Neutrophil (primary cell): ENCODE data around the gene PPP6R1.

Source experiments
- H3K27ac ChIP-seq: fragments of 200-600 bp; sonication (generic); 2 replicates; pipeline ENCODE4 v1.5.1; 2016; ENCODE audit warnings: mild to moderate bottlenecking, moderate library complexity
- H3K27me3 ChIP-seq: fragments of 200-600 bp; sonication (generic); 2 replicates; pipeline ENCODE4 v1.6.0; 2016; ENCODE audit warnings: mild to moderate bottlenecking
- H3K36me3 ChIP-seq: fragments of 200-600 bp; sonication (generic); 2 replicates; pipeline ENCODE4 v1.5.1; 2017
- H3K4me1 ChIP-seq, 2 experiments: fragments of 200-600 bp in 1 of 2; sonication (generic) in 1 of 2; 1 replicate in 1 of 2; 2 replicates in 1 of 2; pipeline versions ENCODE4 v1.5.1 to v1.6.1; 2013 to 2016; ENCODE audit warnings: low read depth in 1 of 2, low read length in 1 of 2, mild to moderate bottlenecking in 1 of 2, moderate library complexity in 1 of 2; ENCODE audit not compliant: control insufficient read depth in 1 of 2, insufficient read depth in 1 of 2
- H3K4me3 ChIP-seq, 2 experiments: fragments of 200-600 bp in 1 of 2; sonication (generic) in 1 of 2; 1 replicate in 1 of 2; 2 replicates in 1 of 2; pipeline ENCODE4 v1.5.1; 2013 to 2016; ENCODE audit warnings: low read depth in 1 of 2, low read length in 1 of 2, mild to moderate bottlenecking in 1 of 2, moderate library complexity in 1 of 2
- H3K9me3 ChIP-seq: fragments of 200-600 bp; sonication (generic); 2 replicates; pipeline ENCODE4 v1.5.1; 2016
- TF ChIP-seq, protein P1 (sequence below): fragments of 200-600 bp; sonication (generic); IDR thresholded peaks from 2 replicates; pipeline ENCODE4 v1.5.1; 2016; ENCODE audit warnings: antibody characterized with exemption

Gene PPP6R1

DNA sequence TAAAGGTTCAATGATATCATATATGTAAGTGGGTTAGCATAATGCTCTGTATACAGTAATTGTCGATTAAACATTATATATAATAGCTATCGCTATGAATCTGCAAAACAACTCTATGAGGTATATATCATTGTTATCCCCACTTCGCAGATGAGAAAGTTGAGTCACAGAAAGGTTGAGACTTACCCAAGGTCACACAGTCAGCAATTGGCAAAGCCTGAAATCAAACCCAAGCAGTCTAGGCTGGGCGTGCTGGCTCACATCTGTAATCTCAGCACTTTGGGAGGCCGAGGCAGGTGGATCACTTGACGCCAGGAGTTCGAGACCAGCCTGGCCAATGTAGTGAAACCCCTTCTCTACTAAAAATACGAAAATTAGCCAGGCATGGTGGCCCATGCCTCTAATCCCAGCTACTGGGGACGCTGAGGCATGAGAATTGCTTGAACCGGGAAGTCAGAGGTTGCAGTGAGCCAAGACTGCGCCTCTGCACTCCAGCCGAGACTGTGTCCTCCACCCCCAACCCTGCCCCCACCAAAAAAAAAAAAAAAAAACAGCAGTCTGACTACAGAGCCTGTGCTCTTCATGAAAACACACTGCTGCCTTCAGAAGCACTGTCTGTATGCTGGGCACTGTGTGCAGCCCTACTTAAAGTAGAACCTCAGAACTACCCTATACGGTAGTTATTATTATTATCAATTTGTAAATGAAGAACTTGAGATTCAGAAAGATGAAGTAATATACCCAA lies 19.7 kb upstream of the PPP6R1 start:
- Histone ChIP-seq H3K9me3 (no peaks in the 10 kb centered on the region), H3K27ac (no peak overlapping the region), H3K27me3 (peaks cover 13% of the 10 kb centered on the region), H3K4me1 (peaks cover 6 to 14% of the 10 kb centered on the region in 2 experiments), H3K36me3 (no peaks in the 10 kb centered on the region), H3K4me3 (no peak overlapping the region)
- TF ChIP-seq, protein P1, sequence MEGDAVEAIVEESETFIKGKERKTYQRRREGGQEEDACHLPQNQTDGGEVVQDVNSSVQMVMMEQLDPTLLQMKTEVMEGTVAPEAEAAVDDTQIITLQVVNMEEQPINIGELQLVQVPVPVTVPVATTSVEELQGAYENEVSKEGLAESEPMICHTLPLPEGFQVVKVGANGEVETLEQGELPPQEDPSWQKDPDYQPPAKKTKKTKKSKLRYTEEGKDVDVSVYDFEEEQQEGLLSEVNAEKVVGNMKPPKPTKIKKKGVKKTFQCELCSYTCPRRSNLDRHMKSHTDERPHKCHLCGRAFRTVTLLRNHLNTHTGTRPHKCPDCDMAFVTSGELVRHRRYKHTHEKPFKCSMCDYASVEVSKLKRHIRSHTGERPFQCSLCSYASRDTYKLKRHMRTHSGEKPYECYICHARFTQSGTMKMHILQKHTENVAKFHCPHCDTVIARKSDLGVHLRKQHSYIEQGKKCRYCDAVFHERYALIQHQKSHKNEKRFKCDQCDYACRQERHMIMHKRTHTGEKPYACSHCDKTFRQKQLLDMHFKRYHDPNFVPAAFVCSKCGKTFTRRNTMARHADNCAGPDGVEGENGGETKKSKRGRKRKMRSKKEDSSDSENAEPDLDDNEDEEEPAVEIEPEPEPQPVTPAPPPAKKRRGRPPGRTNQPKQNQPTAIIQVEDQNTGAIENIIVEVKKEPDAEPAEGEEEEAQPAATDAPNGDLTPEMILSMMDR, result no peak

GRCh38 chr19:55277494-55277893 lies 18.7 kb upstream of the PPP6R1 start:
- H3K27me3 ChIP-seq, result peaks cover 2% of the 10 kb centered on the region
- H3K4me1 ChIP-seq, result peaks cover 6 to 14% of the 10 kb centered on the region in 2 experiments
- no peaks in the 10 kb centered on the region for H3K36me3 ChIP-seq
- H3K9me3 ChIP-seq, result no peaks in the 10 kb centered on the region
- no peak overlapping the region for H3K27ac ChIP-seq
- TF ChIP-seq, protein P1, result no peak
- no peak overlapping the region for H3K4me3 ChIP-seq

DNA sequence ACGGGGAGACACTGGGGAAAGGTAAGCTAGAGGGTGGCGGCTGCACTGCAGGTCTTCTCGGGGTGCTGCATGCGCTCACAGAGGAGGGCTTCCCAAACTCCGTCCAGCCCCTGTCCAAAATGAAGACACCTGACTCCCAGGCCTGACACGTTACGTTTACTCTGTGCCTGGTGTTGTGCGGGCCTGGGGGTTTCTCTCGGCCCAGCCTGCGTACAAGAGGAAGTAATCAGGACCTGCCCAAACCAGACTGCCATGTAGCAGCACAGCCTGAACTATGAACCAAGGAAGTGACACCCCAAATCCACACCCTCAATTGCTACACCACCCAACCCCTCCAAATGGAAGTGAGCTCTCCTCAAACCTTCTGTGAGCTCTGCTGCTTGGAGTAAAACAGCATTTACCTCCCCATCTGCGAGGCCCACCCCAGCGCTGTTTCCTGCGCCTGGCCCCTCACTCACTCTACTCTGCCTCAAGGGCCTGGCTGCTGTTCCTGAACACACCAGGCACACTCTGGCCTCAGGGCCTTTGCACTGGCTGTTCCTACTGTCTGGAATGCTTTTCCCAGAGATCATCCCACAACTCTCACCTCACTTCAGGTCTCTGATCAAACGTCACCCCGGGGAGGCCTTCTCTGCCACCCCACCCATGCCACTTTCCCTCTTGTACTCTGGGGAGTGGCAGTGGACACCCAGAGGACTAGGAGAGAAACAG lies 18.1 kb upstream of the PPP6R1 start:
- no peak overlapping the region for H3K4me3 ChIP-seq
- H3K27ac ChIP-seq, result no peak overlapping the region
- no peaks in the 10 kb centered on the region for H3K27me3 ChIP-seq
- TF ChIP-seq, protein P1, result no peak
- H3K36me3 ChIP-seq, result no peaks in the 10 kb centered on the region
- peaks cover 6 to 14% of the 10 kb centered on the region in 2 experiments for H3K4me1 ChIP-seq
- no peaks in the 10 kb centered on the region for H3K9me3 ChIP-seq

DNA sequence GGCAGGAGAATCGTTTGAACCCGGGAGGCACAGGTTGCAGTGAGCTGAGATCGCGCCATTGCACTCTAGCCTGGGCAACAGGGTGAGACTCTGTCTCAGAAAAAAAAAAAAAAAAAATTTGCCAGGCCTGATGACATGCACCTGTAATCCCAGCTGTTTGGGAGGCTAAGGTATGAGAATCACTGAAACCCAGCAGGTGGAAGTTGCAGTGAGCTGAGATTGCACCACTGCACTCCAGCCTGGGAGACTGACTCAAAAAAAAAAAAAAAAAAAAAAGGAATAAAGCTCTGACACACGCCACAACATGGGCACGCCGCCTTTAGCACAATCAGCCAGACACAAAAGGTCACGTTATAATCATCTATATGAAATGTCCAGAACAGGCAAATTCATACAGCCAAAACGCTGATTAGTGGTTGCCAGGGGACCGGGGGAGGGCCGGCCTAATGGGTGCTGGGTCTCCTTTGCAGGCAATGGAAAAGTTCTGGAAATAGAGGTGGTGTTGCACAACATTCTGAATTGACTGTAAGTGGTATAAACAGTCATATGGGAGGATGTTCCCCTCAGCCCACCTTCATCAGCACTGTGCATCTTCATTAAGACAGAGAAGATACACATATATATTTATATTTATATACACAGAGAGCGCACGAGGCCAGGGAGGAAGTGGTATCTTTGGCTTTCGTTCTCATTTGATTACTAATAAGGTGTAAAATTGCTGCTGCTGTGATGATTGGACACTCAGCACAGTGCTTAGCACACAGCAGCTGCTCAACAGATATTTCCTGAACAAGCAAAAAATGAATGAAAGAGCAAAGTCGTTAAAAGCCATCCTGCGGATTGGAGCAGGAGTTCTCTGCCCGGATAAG lies 17.3 kb upstream of the PPP6R1 start:
- no peaks in the 10 kb centered on the region for H3K27me3 ChIP-seq
- no peaks in the 10 kb centered on the region for H3K9me3 ChIP-seq
- peaks cover 6 to 14% of the 10 kb centered on the region in 2 experiments for H3K4me1 ChIP-seq
- H3K36me3 ChIP-seq, result no peaks in the 10 kb centered on the region
- no peak overlapping the region for H3K4me3 ChIP-seq
- H3K27ac ChIP-seq, result no peak overlapping the region
- TF ChIP-seq, protein P1, result no peak

GRCh38 chr19:55273978-55274707 lies 15.3 kb upstream of the PPP6R1 start:
- no peak overlapping the region for H3K27ac ChIP-seq
- no peaks in the 10 kb centered on the region for H3K27me3 ChIP-seq
- no peak overlapping the region for H3K4me3 ChIP-seq
- H3K36me3 ChIP-seq, result no peaks in the 10 kb centered on the region
- H3K9me3 ChIP-seq, result no peaks in the 10 kb centered on the region
- H3K4me1 ChIP-seq, result no peaks in the 10 kb centered on the region
- TF ChIP-seq, protein P1, result no peak
